Measurements from ENCODE around the gene HFE. TPM values are rescaled to one million over a fixed set of nuclear protein-coding genes. Genes with fewer than 3 reads are reported as not detected.
"Not testable (repeated sequence)": the region's sequence is repeated elsewhere in the genome, so short reads cannot be mapped to it uniquely, and the experiment has no call there.

The HFE gene
- total RNA-seq, 1 donor from 2014 or later = 2.6 TPM

GRCh38 chr6:26045065-26045927, 41.9 kb upstream of the HFE start:
- no peak for TF ChIP-seq CTCF (conservative IDR thresholded peaks at IDR 0.05)
- Mint-ChIP-seq H3K36me3 (no peaks in the 10 kb centered on the region), H3K4me3 (peak overlapping the region; percentile 39), H3K27me3 (no peaks in the 10 kb centered on the region), H3K27ac (no peak overlapping the region), H3K4me1 (ENCODE audit: unreplicated experiment) (peaks cover 14% of the 10 kb centered on the region), H3K9me3 (peaks cover 3% of the 10 kb centered on the region)
- no peak for DNase-seq (ENCODE audit: extremely low spot score, unreplicated experiment)

- Mint-ChIP-seq H3K4me1 (ENCODE audit: unreplicated experiment) (peaks cover 14% of the 10 kb centered on the region), H3K27ac (no peak overlapping the region), H3K9me3 (peaks cover 3% of the 10 kb centered on the region), H3K27me3 (no peaks in the 10 kb centered on the region), H3K4me3 (no peak overlapping the region), H3K36me3 (no peaks in the 10 kb centered on the region)
- no peak for TF ChIP-seq CTCF (conservative IDR thresholded peaks at IDR 0.05)
- no peak for DNase-seq (ENCODE audit: extremely low spot score, unreplicated experiment)
Observed at GRCh38 chr6:26045928-26046368, 41.3 kb upstream of the HFE start.

- H3K27ac Mint-ChIP-seq; H3K9me3 Mint-ChIP-seq; DNase-seq (ENCODE audit: extremely low spot score, unreplicated experiment); H3K36me3 Mint-ChIP-seq; H3K4me3 Mint-ChIP-seq; H3K27me3 Mint-ChIP-seq: not testable (repeated sequence)
- H3K4me1 Mint-ChIP-seq (ENCODE audit: unreplicated experiment) = peaks cover 14% of the 10 kb centered on the region
Observed at GRCh38 chr6:26047329-26047728, 39.9 kb upstream of the HFE start.

- no peak for TF ChIP-seq CTCF (conservative IDR thresholded peaks at IDR 0.05)
- Mint-ChIP-seq H3K9me3 (no peaks in the 10 kb centered on the region), H3K27ac (peak overlapping the region; percentile 51), H3K27me3 (no peaks in the 10 kb centered on the region), H3K36me3 (no peaks in the 10 kb centered on the region), H3K4me1 (ENCODE audit: unreplicated experiment) (peaks cover 14% of the 10 kb centered on the region), H3K4me3 (peak overlapping the region; percentile 12)
- no peak for DNase-seq (ENCODE audit: extremely low spot score, unreplicated experiment)
Observed at GRCh38 chr6:26048590-26048989, 38.6 kb upstream of the HFE start.

- no peak for TF ChIP-seq CTCF (conservative IDR thresholded peaks at IDR 0.05)
- Mint-ChIP-seq H3K9me3 (no peaks in the 10 kb centered on the region), H3K4me3 (no peak overlapping the region), H3K27me3 (no peaks in the 10 kb centered on the region), H3K4me1 (ENCODE audit: unreplicated experiment) (peaks cover 23% of the 10 kb centered on the region), H3K36me3 (no peaks in the 10 kb centered on the region), H3K27ac (no peak overlapping the region)
- DNase-seq (ENCODE audit: extremely low spot score, unreplicated experiment) = no peak
Observed at GRCh38 chr6:26051665-26052310, 35.4 kb upstream of the HFE start.

GRCh38 chr6:26052762-26053250, 34.4 kb upstream of the HFE start:
- not testable (repeated sequence) for H3K36me3 Mint-ChIP-seq; DNase-seq (ENCODE audit: extremely low spot score, unreplicated experiment); H3K4me3 Mint-ChIP-seq; H3K27ac Mint-ChIP-seq; H3K27me3 Mint-ChIP-seq; H3K9me3 Mint-ChIP-seq
- peaks cover 19% of the 10 kb centered on the region for H3K4me1 Mint-ChIP-seq (ENCODE audit: unreplicated experiment)

Data from type B pancreatic cell (in vitro differentiated cells).